ENCODE measurements around the gene ZNF554. TPM values are rescaled to one million over a fixed set of nuclear protein-coding genes. Genes with fewer than 3 reads are reported as not detected.

ZNF554 gene
- 1 to 10 TPM in 1 of 2 experiments, under 1 TPM in 1; 0.83 to 1.5 TPM for total RNA-seq

- Mint-ChIP-seq H3K36me3 (ENCODE audit: low read depth) (no peaks in the 10 kb centered on the region), H3K27me3 (no peaks in the 10 kb centered on the region), H3K4me3 (peak within 1 kb of the TSS; percentile 84), H3K4me1 (ENCODE audit: low read depth) (peaks cover 5% of the 10 kb centered on the region), H3K27ac (peak within 1 kb of the TSS; percentile 57), H3K9me3 (no peaks in the 10 kb centered on the region)
- TF ChIP-seq CTCF (IDR thresholded peaks at IDR 0.05), result peak; percentile 98
- ATAC-seq, result peak; percentile 98
- CTCF ChIA-PET, result interaction anchor here (0.6 to 2.0 kb wide), 11 partner anchors 16 to 172 kb away, joined by 3 to 8 read pairs (median 4); partner anchors contain the start of genes THOP1 and ZNF555
- POLR2A ChIA-PET, result interaction anchor here (0.9 kb wide), 1 partner anchor 33 kb away, joined by 4 read pairs; no protein-coding TSS in a partner anchor
- intact Hi-C loops (cut with micrococcal nuclease), result no loop called here
- DNase-seq, result peak; percentile 99
Observed at GRCh38 chr19:2819540-2820111, at the start of gene ZNF554. Gene ZNF554, plus strand, starts transcription at chr19:2819868. Its CDS starts 204 bp downstream, at chr19:2820072.

DNA sequence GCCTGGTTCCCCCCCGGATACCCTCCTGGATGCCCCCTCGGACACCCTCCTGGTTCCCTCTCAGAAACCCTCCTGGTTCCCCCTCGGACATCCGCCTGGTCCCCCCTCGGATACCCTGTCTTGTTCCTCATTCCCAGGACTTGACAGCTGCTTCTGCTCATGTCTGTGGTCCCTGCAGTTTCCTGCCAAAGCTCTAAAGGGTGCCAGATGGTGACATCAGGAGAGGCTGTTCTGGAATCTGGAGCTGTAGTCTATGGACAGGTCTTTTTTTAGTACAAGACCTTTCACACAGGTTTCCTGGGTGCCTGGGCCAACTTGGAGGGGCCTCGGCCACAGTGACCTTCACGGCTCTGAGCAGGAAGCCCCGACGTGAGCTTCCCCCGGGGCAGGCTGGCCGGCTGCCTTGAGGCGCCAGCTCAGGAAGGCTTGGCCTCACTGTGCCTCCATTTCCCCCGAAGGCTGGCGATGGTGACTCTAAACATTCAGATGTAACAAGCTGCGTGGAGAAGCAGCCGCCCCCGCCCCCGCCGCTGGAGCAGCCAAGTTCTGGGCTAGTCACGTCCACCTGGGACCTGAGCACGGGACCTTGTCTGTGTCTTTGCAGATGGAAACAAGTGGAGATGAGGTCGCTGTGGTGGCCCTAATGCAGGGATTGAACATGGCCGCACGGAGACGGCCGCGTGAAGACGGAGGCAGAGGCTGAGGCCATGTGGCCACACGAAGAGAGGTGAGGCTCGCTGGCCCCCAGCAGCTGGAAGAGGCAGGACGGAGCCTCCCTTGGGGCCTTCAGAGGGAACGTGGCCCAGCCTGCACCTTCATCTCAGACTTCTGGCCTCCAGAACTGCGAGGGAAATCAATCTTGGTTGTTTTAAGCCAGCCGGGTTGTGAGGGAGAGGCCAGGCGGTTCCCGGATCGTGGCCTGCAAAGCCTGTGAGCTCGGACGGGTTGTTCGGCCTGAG lies 49.3 kb upstream of the ZNF554 start:
- no peak overlapping the region for H3K4me3 Mint-ChIP-seq
- no peaks in the 10 kb centered on the region for H3K9me3 Mint-ChIP-seq
- TF ChIP-seq CTCF (IDR thresholded peaks at IDR 0.05), result no peak
- H3K27ac Mint-ChIP-seq, result no peak overlapping the region
- ATAC-seq (no peak), DNase-seq (no peak)
- peaks cover 21% of the 10 kb centered on the region for H3K4me1 Mint-ChIP-seq (ENCODE audit: low read depth)
- CTCF ChIA-PET, result no interaction called here
- peaks cover 9% of the 10 kb centered on the region for H3K36me3 Mint-ChIP-seq (ENCODE audit: low read depth)
- POLR2A ChIA-PET, result no interaction called here
- intact Hi-C loops (cut with micrococcal nuclease), result no loop called here
- no peaks in the 10 kb centered on the region for H3K27me3 Mint-ChIP-seq

DNA sequence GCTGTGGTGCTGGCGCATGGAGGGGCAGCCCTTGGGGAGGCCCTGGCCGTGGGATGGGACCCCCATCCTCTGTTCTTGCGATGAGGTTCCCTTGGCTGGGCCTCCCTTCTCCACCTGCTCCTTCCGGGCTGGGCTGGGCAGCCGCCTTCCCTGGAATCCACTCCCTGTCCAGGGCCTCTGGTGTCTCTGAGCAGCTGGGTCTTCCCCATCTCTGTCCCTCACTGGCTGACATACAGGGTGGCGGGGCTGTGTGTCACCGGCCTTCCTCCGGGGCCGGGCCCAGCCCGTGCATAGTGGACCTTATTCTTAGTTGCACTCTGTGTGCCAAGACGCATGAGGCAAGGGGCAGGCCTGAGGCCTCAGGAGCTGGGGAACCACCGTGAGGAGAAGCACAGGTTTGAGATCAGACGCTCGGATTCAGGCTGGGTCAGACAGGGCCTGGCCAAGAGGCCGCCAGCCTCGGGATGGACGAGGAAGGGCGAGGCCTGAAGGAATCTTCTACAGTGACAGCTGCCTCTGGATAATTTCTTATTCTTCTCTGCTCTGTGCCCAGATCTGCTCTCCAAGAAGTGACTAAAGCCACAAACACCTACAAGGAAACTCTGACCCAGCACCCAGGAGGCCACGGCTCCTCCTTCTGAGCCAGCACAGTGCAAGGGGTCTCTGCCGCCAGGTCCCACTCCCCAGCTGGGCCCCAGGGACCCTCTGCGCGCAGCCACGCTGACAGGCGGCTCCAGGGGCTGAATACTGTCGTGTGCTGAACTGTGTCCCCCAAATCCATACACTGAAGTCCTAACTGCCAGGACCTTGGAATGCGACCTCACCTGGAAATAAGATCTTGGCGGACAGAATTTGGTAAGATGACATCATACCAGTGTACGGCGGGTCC lies 47.6 kb upstream of the ZNF554 start:
- no peak overlapping the region for H3K4me3 Mint-ChIP-seq
- CTCF ChIA-PET, result no interaction called here
- POLR2A ChIA-PET, result no interaction called here
- ATAC-seq, result no peak
- no peaks in the 10 kb centered on the region for H3K27me3 Mint-ChIP-seq
- peaks cover 33% of the 10 kb centered on the region for H3K4me1 Mint-ChIP-seq (ENCODE audit: low read depth)
- H3K36me3 Mint-ChIP-seq (ENCODE audit: low read depth), result peaks cover 17% of the 10 kb centered on the region
- intact Hi-C loops (cut with micrococcal nuclease), result no loop called here
- TF ChIP-seq CTCF (IDR thresholded peaks at IDR 0.05), result no peak
- H3K9me3 Mint-ChIP-seq, result no peaks in the 10 kb centered on the region
- H3K27ac Mint-ChIP-seq, result no peak overlapping the region
- no peak for DNase-seq

GRCh38 chr19:2774083-2774679 lies 45.5 kb upstream of the ZNF554 start:
- Mint-ChIP-seq H3K27me3 (no peaks in the 10 kb centered on the region), H3K27ac (peak overlapping the region; percentile 65), H3K4me1 (ENCODE audit: low read depth) (peaks cover 33% of the 10 kb centered on the region), H3K36me3 (ENCODE audit: low read depth) (peaks cover 14% of the 10 kb centered on the region), H3K9me3 (no peaks in the 10 kb centered on the region), H3K4me3 (no peak overlapping the region)
- CTCF ChIA-PET, result no interaction called here
- TF ChIP-seq CTCF (IDR thresholded peaks at IDR 0.05), result no peak
- DNase-seq (no peak), ATAC-seq (no peak)
- POLR2A ChIA-PET, result no interaction called here
- intact Hi-C loops (cut with micrococcal nuclease), result no loop called here
